WTC11 (cell line): ENCODE data around the gene CATSPERB. TPM values are rescaled to one million over a fixed set of nuclear protein-coding genes. Genes with fewer than 3 reads are reported as not detected.

ENCODE experiments used
- ATAC-seq: fragments of 200-7000 bp; cut with Tn5 transposase; 2 replicates; pipeline ENCODE4 v1.10.0; 2021; ENCODE audit warnings: mild to moderate bottlenecking, moderate library complexity
- CTCF ChIA-PET: fragments of 300-600 bp; sonication (Branson Sonifier 250); formaldehyde crosslinking; loops from one replicate; lab custom pipeline; 2021; ENCODE audit warnings: antibody characterized with exemption; lab: Charles Lee
- POLR2A ChIA-PET: fragments of 350-600 bp; sonication (Branson Sonifier 250); formaldehyde crosslinking; loops from one replicate; lab custom pipeline; 2021; ENCODE audit warnings: antibody characterized with exemption; lab: Charles Lee
- DNase-seq: peaks from one replicate; pipeline ENCODE4 v3.0.0; 2021; ENCODE audit warnings: low spot score
- H3K27ac Mint-ChIP-seq: 2 replicates; pipeline ENCODE4 v1.8.0; 2021; ENCODE audit warnings: mixed read lengths
- H3K27me3 Mint-ChIP-seq: 2 replicates; pipeline ENCODE4 v1.8.0; 2021; ENCODE audit warnings: low read depth, mild to moderate bottlenecking, moderate library complexity, mixed read lengths
- H3K36me3 Mint-ChIP-seq: 2 replicates; pipeline ENCODE4 v1.8.0; 2021; ENCODE audit warnings: mixed read lengths
- H3K4me1 Mint-ChIP-seq: 2 replicates; pipeline ENCODE4 v1.8.0; 2022; ENCODE audit warnings: mixed read lengths
- H3K4me3 Mint-ChIP-seq: 2 replicates; pipeline ENCODE4 v1.8.0; 2021; ENCODE audit warnings: mild to moderate bottlenecking, moderate library complexity, mixed read lengths
- H3K9me3 Mint-ChIP-seq: 2 replicates; pipeline ENCODE4 v1.8.0; 2021; ENCODE audit warnings: mixed read lengths
- ARID4B ChIP-seq: sonication (generic); formaldehyde crosslinking; IDR thresholded peaks from 2 replicates; pipeline ENCODE4 v1.8.0; 2023; ENCODE audit warnings: missing genetic modification reagents, mild to moderate bottlenecking, borderline replicate concordance
- ATF2 ChIP-seq: sonication (generic); formaldehyde crosslinking; IDR thresholded peaks from 2 replicates; pipeline ENCODE4 v1.8.1; 2022; ENCODE audit warnings: low read depth, missing genetic modification reagents, borderline replicate concordance
- ATF3 ChIP-seq: sonication (generic); formaldehyde crosslinking; conservative IDR thresholded peaks from 2 replicates; pipeline ENCODE4 v1.8.1; 2022; ENCODE audit warnings: mild to moderate bottlenecking, missing genetic modification reagents
- ESRRA ChIP-seq: sonication (generic); formaldehyde crosslinking; IDR thresholded peaks from 2 replicates; pipeline ENCODE4 v1.8.1; 2022; ENCODE audit warnings: mild to moderate bottlenecking, missing genetic modification reagents, borderline replicate concordance
- FOXJ3 ChIP-seq: sonication (generic); formaldehyde crosslinking; IDR thresholded peaks from 2 replicates; pipeline ENCODE4 v1.9.0; 2021; ENCODE audit warnings: missing genetic modification reagents, mild to moderate bottlenecking, borderline replicate concordance
- GABPB1 ChIP-seq: sonication (generic); formaldehyde crosslinking; IDR thresholded peaks from 2 replicates; pipeline ENCODE4 v1.8.1; 2023; ENCODE audit warnings: mild to moderate bottlenecking, missing genetic modification reagents
- JAZF1 ChIP-seq: fragments of 250-450 bp; sonication (Bioruptor Pico); IDR thresholded peaks from 2 replicates; pipeline ENCODE4 v1.9.0; 2021; ENCODE audit warnings: moderate library complexity, mild to moderate bottlenecking, inconsistent platforms
- MAX ChIP-seq: sonication (generic); formaldehyde crosslinking; IDR thresholded peaks from 2 replicates; pipeline ENCODE4 v1.8.0; 2022; ENCODE audit warnings: mild to moderate bottlenecking, missing genetic modification reagents
- MXD4 ChIP-seq: fragments of 250-450 bp; sonication (Bioruptor Pico); IDR thresholded peaks from 2 replicates; pipeline ENCODE4 v1.8.0; 2021; ENCODE audit warnings: mild to moderate bottlenecking, moderate library complexity, borderline replicate concordance
- NFE2L1 ChIP-seq: sonication (generic); formaldehyde crosslinking; IDR thresholded peaks from 2 replicates; pipeline ENCODE4 v1.8.1; 2023; ENCODE audit warnings: missing genetic modification reagents
- NR1H2 ChIP-seq: sonication (generic); formaldehyde crosslinking; IDR thresholded peaks from 2 replicates; pipeline ENCODE4 v1.9.0; 2021; ENCODE audit warnings: mild to moderate bottlenecking, moderate library complexity, missing genetic modification reagents
- OVOL2 ChIP-seq: fragments of 250-450 bp; sonication (Bioruptor Pico); IDR thresholded peaks from 2 replicates; pipeline ENCODE4 v1.9.0; 2021; ENCODE audit warnings: mild to moderate bottlenecking, borderline replicate concordance
- RORB ChIP-seq: fragments of 250-450 bp; sonication (Bioruptor Pico); IDR thresholded peaks from 2 replicates; pipeline ENCODE4 v1.9.0; 2021; ENCODE audit warnings: mild to moderate bottlenecking
- SMAD3 ChIP-seq: sonication (generic); formaldehyde crosslinking; IDR thresholded peaks from 2 replicates; pipeline ENCODE4 v1.8.0; 2022; ENCODE audit warnings: missing genetic modification reagents, mild to moderate bottlenecking, borderline replicate concordance
- SMAD4 ChIP-seq: sonication (generic); formaldehyde crosslinking; IDR thresholded peaks from 2 replicates; pipeline ENCODE4 v1.8.0; 2022; ENCODE audit warnings: mild to moderate bottlenecking, missing genetic modification reagents
- TCF7 ChIP-seq: sonication (generic); formaldehyde crosslinking; IDR thresholded peaks from 2 replicates; pipeline ENCODE4 v1.8.0; 2022; ENCODE audit warnings: mild to moderate bottlenecking, low read depth, missing genetic modification reagents, moderate library complexity
- TEAD4 ChIP-seq: sonication (generic); formaldehyde crosslinking; IDR thresholded peaks from 2 replicates; pipeline ENCODE4 v1.8.0; 2022; ENCODE audit warnings: mild to moderate bottlenecking, missing genetic modification reagents
- TP53 ChIP-seq: sonication (generic); formaldehyde crosslinking; IDR thresholded peaks from 2 replicates; pipeline ENCODE4 v1.8.1; 2023; ENCODE audit warnings: mild to moderate bottlenecking, missing genetic modification reagents
- ZBTB21 ChIP-seq: sonication (generic); formaldehyde crosslinking; IDR thresholded peaks from 2 replicates; pipeline ENCODE4 v1.8.1; 2023; ENCODE audit warnings: mild to moderate bottlenecking, missing genetic modification reagents, borderline replicate concordance
- ZBTB43 ChIP-seq: sonication (generic); formaldehyde crosslinking; IDR thresholded peaks from 2 replicates; pipeline ENCODE4 v1.8.1; 2023; ENCODE audit warnings: mild to moderate bottlenecking, missing genetic modification reagents
- ZMAT4 ChIP-seq: fragments of 250-450 bp; sonication (Bioruptor Pico); IDR thresholded peaks from 2 replicates; pipeline ENCODE4 v1.9.0; 2021; ENCODE audit warnings: mild to moderate bottlenecking
- ZNF138 ChIP-seq: sonication (generic); formaldehyde crosslinking; conservative IDR thresholded peaks from 2 replicates; pipeline ENCODE4 v1.8.1; 2022; ENCODE audit warnings: mild to moderate bottlenecking, moderate library complexity, missing genetic modification reagents
- ZNF512 ChIP-seq: sonication (generic); formaldehyde crosslinking; IDR thresholded peaks from 2 replicates; pipeline ENCODE4 v1.8.1; 2022; ENCODE audit warnings: missing genetic modification reagents, borderline replicate concordance
- total RNA-seq: library from RNA; stranded (reverse); gene quantifications from 3 replicates; pipeline ENCODE4 v1.2.3, GENCODE V29; 2021

CATSPERB gene
- total RNA-seq, 1 experiment from 2014 or later: 0.11 TPM

- TF ChIP-seq ARID4B (CRISPR knock-in tag): no peak
- no peak for TF ChIP-seq ATF2 (CRISPR knock-in tag)
- no peak for TF ChIP-seq SMAD4 (CRISPR knock-in tag)
These were observed 183.8 kb downstream of the CATSPERB start (continued) for GRCh38 chr14:91548108-91548507.

GRCh38 chr14:91545946-91546716 lies 185.8 kb downstream of the CATSPERB start:
- ChIA-PET CTCF (interaction anchor here (0.5 kb wide), 1 partner anchor 78 kb away, joined by 3 read pairs; no protein-coding TSS in a partner anchor), POLR2A (no interaction called here)
- Mint-ChIP-seq H3K9me3 (peaks cover 14% of the 10 kb centered on the region), H3K4me3 (no peak overlapping the region), H3K4me1 (no peaks in the 10 kb centered on the region), H3K36me3 (no peaks in the 10 kb centered on the region), H3K27me3 (no peaks in the 10 kb centered on the region), H3K27ac (no peak overlapping the region)
- DNase-seq (no peak), ATAC-seq (no peak)
- TF ChIP-seq ATF3 (no peak), ZBTB21 (CRISPR knock-in tag) (no peak), ESRRA (CRISPR knock-in tag) (no peak), RORB (no peak), FOXJ3 (CRISPR knock-in tag) (no peak), GABPB1 (CRISPR knock-in tag) (no peak), ZNF138 (CRISPR knock-in tag) (no peak), NR1H2 (CRISPR knock-in tag) (no peak), MXD4 (no peak)

GRCh38 chr14:91545204-91545603 lies 186.7 kb downstream of the CATSPERB start:
- Mint-ChIP-seq H3K4me1 (no peaks in the 10 kb centered on the region), H3K9me3 (peaks cover 21% of the 10 kb centered on the region), H3K27me3 (peaks cover 5% of the 10 kb centered on the region; the same call in 1 of the 2 replicates), H3K27ac (no peak overlapping the region), H3K4me3 (no peak overlapping the region), H3K36me3 (peaks cover 5% of the 10 kb centered on the region; the same call in 1 of the 2 replicates)
- ChIA-PET CTCF (interaction anchor here (1.3 kb wide), 1 partner anchor 452 kb away, joined by 3 read pairs; no protein-coding TSS in a partner anchor), POLR2A (no interaction called here)
- ATAC-seq (no peak), DNase-seq (no peak)
- TF ChIP-seq SMAD3: no peak
- TF ChIP-seq OVOL2 (CRISPR knock-in tag): no peak
- TF ChIP-seq JAZF1 (CRISPR knock-in tag): no peak
- no peak for TF ChIP-seq MAX
- no peak for TF ChIP-seq TCF7 (CRISPR knock-in tag)
- no peak for TF ChIP-seq GABPB1 (CRISPR knock-in tag)
- no peak for TF ChIP-seq ZBTB43
- no peak for TF ChIP-seq ZMAT4 (CRISPR knock-in tag)
- TF ChIP-seq NFE2L1: no peak
- TF ChIP-seq ZNF512 (CRISPR knock-in tag): no peak
- no peak for TF ChIP-seq NR1H2 (CRISPR knock-in tag)
- TF ChIP-seq TEAD4 (CRISPR knock-in tag): no peak
- TF ChIP-seq TP53 (CRISPR knock-in tag): no peak
